ENCODE measurements around the gene NEU4.
A peak's percentile ranks its signal among the peaks of the same experiment; 100 is the strongest.
"Not testable (repeated sequence)": the region's sequence is repeated elsewhere in the genome, so short reads cannot be mapped to it uniquely, and the experiment has no call there.

The NEU4 gene

GRCh38 chr2:241801611-241802420, 7.2 kb upstream of the NEU4 start:
- DNase-seq (ENCODE audit: low read depth, low spot score) = no peak
- H3K36me3 ChIP-seq (ENCODE audit: insufficient read depth, low read length) = no peaks in the 10 kb centered on the region
- H3K27ac ChIP-seq = no peak overlapping the region
- H3K4me3 ChIP-seq = no peak overlapping the region
- no peaks in the 10 kb centered on the region for H3K9me3 ChIP-seq (ENCODE audit: low read depth, low read length)
- TF ChIP-seq FOXP2 (optimal IDR thresholded peaks at IDR 0.05; ENCODE audit: control extremely low read depth, extremely low read length, insufficient read depth) (no peak), EZH2 (IDR thresholded peaks at IDR 0.05) (no peak), POLR2AphosphoS5 (IDR thresholded peaks at IDR 0.05; ENCODE audit: borderline replicate concordance, low read depth, low read length) (no peak)
- H3K9ac ChIP-seq (ENCODE audit: insufficient read length) = no peak overlapping the region

GRCh38 chr2:241802421-241803318, 6.3 kb upstream of the NEU4 start:
- Histone ChIP-seq H3K27ac (no peak overlapping the region), H3K36me3 (ENCODE audit: insufficient read depth, low read length) (no peaks in the 10 kb centered on the region), H3K4me3 (no peak overlapping the region), H3K9ac (ENCODE audit: insufficient read length) (no peak overlapping the region), H3K9me3 (ENCODE audit: low read depth, low read length) (no peaks in the 10 kb centered on the region)
- no peak for TF ChIP-seq EZH2 (IDR thresholded peaks at IDR 0.05)
- no peak for TF ChIP-seq FOXP2 (optimal IDR thresholded peaks at IDR 0.05; ENCODE audit: control extremely low read depth, extremely low read length, insufficient read depth)
- no peak for TF ChIP-seq POLR2AphosphoS5 (IDR thresholded peaks at IDR 0.05; ENCODE audit: borderline replicate concordance, low read depth, low read length)
- DNase-seq (ENCODE audit: low read depth, low spot score) = no peak

DNA sequence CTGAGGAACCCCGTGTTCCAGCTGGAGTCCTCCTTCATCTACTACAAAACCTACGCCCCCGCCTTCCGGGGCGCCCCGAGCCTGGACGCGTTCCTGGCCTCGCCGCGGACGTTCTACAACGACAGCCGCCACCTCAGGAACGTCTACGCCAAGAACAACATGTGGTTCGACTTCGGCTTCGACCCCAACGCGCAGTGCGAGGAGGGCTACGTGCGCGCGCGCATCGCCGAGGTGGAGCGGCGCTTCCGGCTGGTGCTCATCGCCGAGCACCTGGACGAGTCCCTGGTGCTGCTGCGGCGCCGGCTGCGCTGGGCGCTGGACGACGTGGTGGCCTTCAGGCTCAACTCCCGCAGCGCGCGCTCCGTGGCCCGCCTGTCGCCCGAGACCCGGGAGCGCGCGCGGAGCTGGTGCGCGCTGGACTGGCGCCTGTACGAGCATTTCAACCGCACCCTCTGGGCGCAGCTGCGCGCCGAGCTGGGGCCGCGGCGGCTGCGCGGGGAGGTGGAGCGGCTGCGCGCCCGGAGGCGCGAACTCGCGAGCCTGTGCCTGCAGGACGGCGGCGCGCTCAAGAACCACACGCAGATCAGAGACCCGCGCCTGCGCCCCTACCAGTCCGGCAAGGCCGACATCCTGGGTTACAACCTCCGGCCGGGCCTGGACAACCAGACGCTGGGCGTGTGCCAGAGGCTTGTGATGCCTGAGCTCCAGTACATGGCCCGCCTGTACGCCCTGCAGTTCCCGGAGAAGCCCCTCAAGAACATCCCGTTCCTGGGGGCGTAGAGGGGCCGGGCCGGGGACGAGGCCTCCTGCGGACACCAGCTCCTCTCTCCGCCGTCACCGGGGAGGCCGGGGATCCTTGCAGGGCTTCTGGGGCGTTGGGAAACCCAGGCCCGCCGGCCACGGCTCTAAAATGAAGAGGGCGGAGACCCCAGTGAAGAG, 5.3 kb upstream of the NEU4 start:
- TF ChIP-seq POLR2AphosphoS5 (IDR thresholded peaks at IDR 0.05; ENCODE audit: borderline replicate concordance, low read depth, low read length) (no peak), EZH2 (IDR thresholded peaks at IDR 0.05) (no peak), FOXP2 (optimal IDR thresholded peaks at IDR 0.05; ENCODE audit: control extremely low read depth, extremely low read length, insufficient read depth) (no peak)
- H3K9me3 ChIP-seq (ENCODE audit: low read depth, low read length) = no peaks in the 10 kb centered on the region
- DNase-seq (ENCODE audit: low read depth, low spot score) = no peak
- H3K9ac ChIP-seq (ENCODE audit: insufficient read length) = no peak overlapping the region
- H3K27ac ChIP-seq = no peak overlapping the region
- no peaks in the 10 kb centered on the region for H3K36me3 ChIP-seq (ENCODE audit: insufficient read depth, low read length)
- H3K4me3 ChIP-seq = peak overlapping the region; percentile 65

DNA sequence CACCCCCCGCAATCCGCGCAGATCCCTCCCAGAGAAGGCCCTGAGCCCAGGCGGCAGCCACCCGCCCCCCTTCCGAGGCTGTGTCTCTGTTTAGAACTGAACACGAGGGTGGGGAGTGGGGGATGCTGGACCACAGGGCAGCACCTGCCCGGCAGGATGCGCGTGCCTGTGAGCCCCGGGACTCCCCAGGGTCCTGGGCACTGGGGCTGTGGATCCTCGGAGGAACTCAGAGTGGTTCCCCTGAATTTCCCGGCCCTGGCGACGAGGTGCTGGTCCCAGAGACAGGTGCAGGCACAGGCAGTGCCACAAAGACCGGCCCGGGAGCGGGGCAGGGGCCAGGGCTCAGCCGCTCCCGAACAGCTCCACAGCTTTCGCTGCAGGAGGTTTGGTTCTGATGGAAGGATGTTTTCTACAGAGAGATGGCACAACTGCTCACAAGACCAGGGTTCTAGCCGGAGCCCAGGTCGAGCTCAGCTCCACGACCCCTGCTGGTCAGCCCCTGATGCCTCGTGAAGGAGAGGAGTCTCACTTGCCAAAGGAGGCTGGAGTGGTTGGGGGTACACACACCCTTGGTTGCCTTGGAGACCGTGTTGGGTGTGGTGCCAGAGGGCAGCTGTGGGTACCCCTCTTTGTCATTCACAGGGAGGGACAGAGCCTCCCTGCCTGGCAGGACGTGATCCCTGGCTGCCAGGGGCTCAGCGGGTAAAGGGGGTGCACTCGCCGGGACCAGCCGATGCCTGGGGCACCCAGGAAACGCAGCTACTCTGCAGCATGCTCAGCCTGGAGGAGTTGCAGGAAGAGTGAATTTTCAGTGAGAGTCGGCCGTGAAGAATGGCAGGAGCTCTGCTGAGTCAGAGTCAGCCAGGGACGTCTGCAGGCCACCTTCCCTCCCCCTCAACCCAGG, 4.4 kb upstream of the NEU4 start:
- H3K9ac ChIP-seq (ENCODE audit: insufficient read length) = no peak overlapping the region
- no peak for TF ChIP-seq FOXP2 (optimal IDR thresholded peaks at IDR 0.05; ENCODE audit: control extremely low read depth, extremely low read length, insufficient read depth)
- TF ChIP-seq POLR2AphosphoS5 (IDR thresholded peaks at IDR 0.05; ENCODE audit: borderline replicate concordance, low read depth, low read length) = no peak
- TF ChIP-seq EZH2 (IDR thresholded peaks at IDR 0.05) = no peak
- H3K27ac ChIP-seq = no peak overlapping the region
- H3K9me3 ChIP-seq (ENCODE audit: low read depth, low read length) = no peaks in the 10 kb centered on the region
- no peak for DNase-seq (ENCODE audit: low read depth, low spot score)
- H3K36me3 ChIP-seq (ENCODE audit: insufficient read depth, low read length) = no peaks in the 10 kb centered on the region
- peak overlapping the region; percentile 65 for H3K4me3 ChIP-seq

DNA sequence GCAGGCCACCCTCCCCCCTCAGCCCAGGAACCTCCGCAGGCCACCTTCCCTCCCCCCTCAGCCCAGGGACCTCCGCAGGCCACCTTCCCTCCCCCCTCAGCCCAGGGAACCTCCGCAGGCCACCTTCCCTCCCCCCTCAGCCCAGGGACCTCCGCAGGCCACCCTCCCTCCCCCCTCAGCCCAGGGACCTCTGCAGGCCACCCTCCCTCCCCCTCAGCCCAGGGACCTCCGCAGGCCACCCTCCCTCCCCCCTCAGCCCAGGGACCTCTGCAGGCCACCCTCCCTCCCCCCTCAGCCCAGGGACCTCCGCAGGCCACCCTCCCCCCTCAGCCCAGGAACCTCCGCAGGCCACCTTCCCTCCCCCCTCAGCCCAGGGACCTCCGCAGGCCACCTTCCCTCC, 2.8 kb upstream of the NEU4 start:
- H3K9ac ChIP-seq (ENCODE audit: insufficient read length); H3K27ac ChIP-seq; DNase-seq (ENCODE audit: low read depth, low spot score); H3K4me3 ChIP-seq; H3K36me3 ChIP-seq (ENCODE audit: insufficient read depth, low read length); H3K9me3 ChIP-seq (ENCODE audit: low read depth, low read length): not testable (repeated sequence)

DNA sequence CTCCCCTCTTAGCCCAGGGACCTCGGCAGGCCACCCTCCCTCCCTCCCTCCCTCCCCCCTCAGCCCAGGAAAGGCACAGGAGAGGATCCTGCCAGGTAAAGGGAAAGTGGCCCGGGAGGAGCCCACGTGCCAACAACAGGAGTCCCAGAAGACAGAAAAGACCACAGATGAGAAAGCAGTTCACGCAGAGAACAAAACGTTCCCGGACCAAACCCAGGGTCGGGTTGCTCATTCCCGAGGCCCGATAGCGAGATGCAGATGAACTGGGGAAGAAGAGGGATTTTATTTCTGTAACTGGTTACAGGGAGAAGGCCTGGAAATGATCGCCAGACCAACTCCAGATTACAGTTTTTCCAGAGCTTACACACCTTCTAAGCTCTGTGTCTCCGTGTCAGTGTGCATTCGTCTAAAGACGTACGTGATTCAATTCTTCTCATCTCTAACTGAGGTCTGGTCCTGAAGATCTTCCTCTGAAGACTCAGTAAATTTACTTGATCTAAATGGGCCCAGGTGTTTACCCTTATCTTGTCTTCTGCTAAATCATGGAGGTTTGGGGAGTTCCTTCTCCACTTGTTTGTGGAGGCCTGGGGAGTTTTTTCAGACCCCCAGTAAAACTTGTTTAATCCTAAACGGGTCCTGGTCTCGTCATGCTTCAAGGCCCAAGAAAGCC, 807 bp upstream of the NEU4 start:
- H3K27ac ChIP-seq = peak overlapping the region; percentile 83
- H3K4me3 ChIP-seq = no peak overlapping the region
- no peak for DNase-seq (ENCODE audit: low read depth, low spot score)

More for the DNA sequence above, 807 bp upstream of the NEU4 start:
- Histone ChIP-seq H3K9me3 (ENCODE audit: low read depth, low read length) (no peaks in the 10 kb centered on the region), H3K9ac (ENCODE audit: insufficient read length) (peak overlapping the region; percentile 47), H3K36me3 (ENCODE audit: insufficient read depth, low read length) (no peaks in the 10 kb centered on the region)
- TF ChIP-seq EZH2 (IDR thresholded peaks at IDR 0.05) (no peak), FOXP2 (optimal IDR thresholded peaks at IDR 0.05; ENCODE audit: control extremely low read depth, extremely low read length, insufficient read depth) (no peak), POLR2AphosphoS5 (IDR thresholded peaks at IDR 0.05; ENCODE audit: borderline replicate concordance, low read depth, low read length) (no peak)

Measured in SK-N-MC (cell line).